NT2/D1 (cell line): ENCODE measurements around the gene ANKMY2.

Experiments used
- SUZ12 ChIP-seq: IDR thresholded peaks from 2 replicates; pipeline ENCODE4 v1.6.1; 2011; ENCODE audit not compliant: insufficient read length, insufficient read depth; ENCODE audit errors: extremely low read depth
- YY1 ChIP-seq: IDR thresholded peaks from 2 replicates; pipeline ENCODE4 v1.6.1; 2011; ENCODE audit not compliant: insufficient read length, insufficient read depth
- ZNF274 ChIP-seq: IDR thresholded peaks from 2 replicates; pipeline ENCODE4 v1.6.1; 2011; ENCODE audit warnings: mild to moderate bottlenecking, low read depth, low read length

DNA sequence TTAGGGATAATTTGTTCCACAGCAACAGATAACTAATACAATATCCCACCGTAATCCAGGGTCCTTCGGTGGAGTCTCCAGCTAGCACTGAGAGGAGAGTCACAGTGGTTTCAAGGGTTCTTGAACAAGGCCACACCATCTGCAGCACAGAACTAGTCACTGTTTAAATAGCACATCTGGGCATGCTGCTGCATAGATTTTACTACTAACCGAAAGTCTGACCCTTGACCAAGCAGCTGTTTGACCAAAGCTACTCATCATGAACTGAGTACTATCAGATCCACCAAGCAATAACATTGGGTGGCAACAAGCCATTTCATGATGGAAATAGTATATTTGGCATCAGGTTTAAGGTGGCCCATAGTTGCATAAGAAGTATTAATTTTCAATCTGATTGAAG is 53.2 kb downstream of the ANKMY2 start:
- TF ChIP-seq ZNF274 (no peak), SUZ12 (no peak), YY1 (no peak)
